ENCODE results near the gene CBX3.
"Not testable (repeated sequence)": the region's sequence is repeated elsewhere in the genome, so short reads cannot be mapped to it uniquely, and the experiment has no call there.

CBX3 gene

DNA sequence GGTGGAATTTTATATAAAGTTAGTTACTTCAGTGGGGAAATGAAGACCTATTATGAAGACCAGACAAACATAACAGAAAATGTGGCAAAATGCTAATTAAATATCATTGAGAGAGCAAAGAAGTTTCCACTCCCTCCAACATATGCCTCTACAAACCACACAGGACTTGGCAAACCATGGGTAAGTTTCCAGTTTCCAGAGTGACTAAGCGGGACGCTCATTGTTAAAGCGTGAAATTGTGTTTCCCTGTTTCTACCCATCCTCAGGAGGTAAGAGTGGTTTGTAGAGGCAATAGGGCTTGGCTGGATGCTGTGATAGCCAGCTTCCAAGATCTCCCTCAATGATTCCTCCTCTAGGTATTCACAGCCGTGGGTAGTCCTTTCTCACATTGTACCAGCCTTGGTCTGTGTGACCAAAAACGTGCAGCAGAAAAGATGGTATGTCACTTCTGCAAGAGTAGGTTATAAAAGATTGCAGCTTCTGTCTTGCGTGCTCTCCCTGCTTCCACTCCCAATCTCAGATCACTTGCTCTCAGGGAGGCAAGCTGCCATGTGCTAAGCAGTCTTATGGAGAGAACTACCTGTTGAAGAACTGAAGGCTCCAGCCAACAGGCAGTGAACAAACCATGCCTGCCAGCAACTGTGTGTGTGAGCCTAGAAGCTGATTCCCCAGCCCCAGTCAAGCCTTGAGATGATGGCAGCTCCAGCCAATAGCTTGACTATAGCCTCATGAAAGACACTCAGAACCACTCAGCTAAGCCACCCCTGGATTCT lies 35.7 kb downstream of the CBX3 start:
- Histone ChIP-seq H3K4me1 (ENCODE audit: control insufficient read depth, insufficient read depth, low read length) (no peaks in the 10 kb centered on the region), H3K27ac (ENCODE audit: insufficient read depth, low read depth, low read length, poor library complexity, severe bottlenecking) (no peak overlapping the region), H3K4me3 (ENCODE audit: insufficient read depth, low read depth, low read length) (no peak overlapping the region), H3K36me3 (ENCODE audit: control insufficient read depth, insufficient read depth, low read length) (no peaks in the 10 kb centered on the region), H3K27me3 (ENCODE audit: control insufficient read depth, insufficient read depth, low read length, poor library complexity, severe bottlenecking) (no peaks in the 10 kb centered on the region), H3K9me3 (ENCODE audit: control insufficient read depth, low read length) (no peaks in the 10 kb centered on the region)
- 90 to 96% methylated on average over 6 of the region's 6 CpGs for WGBS, 2 experiments

DNA sequence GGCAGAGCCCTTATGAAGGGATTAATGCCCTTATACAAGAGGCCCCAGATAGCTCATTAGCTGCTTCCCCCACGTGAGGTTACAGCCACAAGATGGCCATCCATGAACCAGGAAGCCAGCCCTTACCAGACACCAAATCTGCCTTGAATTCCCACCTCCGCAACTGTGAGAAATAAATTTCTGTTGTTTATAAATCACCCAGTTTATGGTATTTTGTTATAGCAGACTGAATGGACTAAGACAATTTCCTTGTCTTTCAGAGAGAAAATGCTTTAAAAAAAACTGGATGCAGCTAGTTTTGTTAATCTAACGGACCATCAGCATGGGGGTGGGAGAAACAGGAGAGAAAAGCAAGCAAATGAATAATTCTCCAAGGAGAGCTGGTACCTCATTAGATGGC lies 36.5 kb downstream of the CBX3 start:
- H3K4me3 ChIP-seq (ENCODE audit: insufficient read depth, low read depth, low read length), result no peak overlapping the region
- no peaks in the 10 kb centered on the region for H3K27me3 ChIP-seq (ENCODE audit: control insufficient read depth, insufficient read depth, low read length, poor library complexity, severe bottlenecking)
- no peaks in the 10 kb centered on the region for H3K4me1 ChIP-seq (ENCODE audit: control insufficient read depth, insufficient read depth, low read length)
- H3K36me3 ChIP-seq (ENCODE audit: control insufficient read depth, insufficient read depth, low read length), result no peaks in the 10 kb centered on the region
- WGBS, 2 experiments, result 79 to 83% methylated on average over 3 of the region's 3 CpGs
- H3K27ac ChIP-seq (ENCODE audit: insufficient read depth, low read depth, low read length, poor library complexity, severe bottlenecking), result no peak overlapping the region
- no peaks in the 10 kb centered on the region for H3K9me3 ChIP-seq (ENCODE audit: control insufficient read depth, low read length)

DNA sequence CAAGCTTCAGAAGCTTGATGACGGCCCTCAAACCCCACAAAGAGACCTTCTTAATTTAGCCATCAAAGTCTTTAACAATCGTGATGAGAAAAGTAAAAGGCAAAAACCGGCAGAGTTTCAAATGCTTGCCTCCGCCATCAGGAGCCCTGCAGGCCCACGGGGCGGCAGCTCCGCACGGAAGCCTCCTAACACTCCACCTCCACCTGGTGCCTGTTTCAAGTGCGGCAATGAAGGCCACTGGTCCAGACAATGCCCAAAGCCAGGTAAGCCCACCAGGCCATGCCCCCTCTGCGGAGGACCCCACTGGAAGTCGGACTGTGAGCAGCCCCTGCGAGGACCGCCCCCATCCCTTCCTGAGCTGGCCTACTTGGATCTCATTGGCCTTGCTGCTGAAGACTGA lies 43.6 kb downstream of the CBX3 start:
- Histone ChIP-seq H3K4me3 (ENCODE audit: insufficient read depth, low read depth, low read length) (no peak overlapping the region), H3K27ac (ENCODE audit: insufficient read depth, low read depth, low read length, poor library complexity, severe bottlenecking) (no peak overlapping the region), H3K27me3 (ENCODE audit: control insufficient read depth, insufficient read depth, low read length, poor library complexity, severe bottlenecking) (no peaks in the 10 kb centered on the region), H3K36me3 (ENCODE audit: control insufficient read depth, insufficient read depth, low read length) (no peaks in the 10 kb centered on the region), H3K4me1 (ENCODE audit: control insufficient read depth, insufficient read depth, low read length) (no peaks in the 10 kb centered on the region), H3K9me3 (ENCODE audit: control insufficient read depth, low read length) (no peaks in the 10 kb centered on the region)
- WGBS, 2 experiments, result 95 to 96% methylated on average over 13 of the region's 13 CpGs

DNA sequence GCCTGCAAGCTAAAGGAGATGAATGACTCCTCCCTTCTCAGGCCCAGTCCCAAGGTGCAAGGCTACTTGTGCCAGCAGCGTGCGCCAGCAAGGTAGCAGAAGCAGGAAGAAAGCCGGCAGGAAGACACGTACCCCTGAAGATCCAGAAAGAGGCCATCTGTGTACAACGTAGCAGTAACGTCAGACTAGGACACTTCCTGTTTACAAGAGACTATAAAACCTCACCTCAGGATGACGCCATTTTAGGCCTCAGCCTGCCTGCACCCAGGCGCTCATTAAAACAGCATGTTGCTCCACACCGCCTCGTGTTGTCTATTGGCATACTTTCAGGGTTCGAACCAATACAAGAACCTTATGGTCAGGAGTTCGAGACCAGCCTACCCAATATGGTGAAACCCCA lies 48.7 kb downstream of the CBX3 start:
- Histone ChIP-seq H3K4me3 (ENCODE audit: insufficient read depth, low read depth, low read length) (no peak overlapping the region), H3K9me3 (ENCODE audit: control insufficient read depth, low read length) (no peaks in the 10 kb centered on the region), H3K27ac (ENCODE audit: insufficient read depth, low read depth, low read length, poor library complexity, severe bottlenecking) (no peak overlapping the region), H3K4me1 (ENCODE audit: control insufficient read depth, insufficient read depth, low read length) (no peaks in the 10 kb centered on the region), H3K36me3 (ENCODE audit: control insufficient read depth, insufficient read depth, low read length) (no peaks in the 10 kb centered on the region), H3K27me3 (ENCODE audit: control insufficient read depth, insufficient read depth, low read length, poor library complexity, severe bottlenecking) (no peaks in the 10 kb centered on the region)
- 92 to 95% methylated on average over 12 of the region's 12 CpGs for WGBS, 2 experiments

DNA sequence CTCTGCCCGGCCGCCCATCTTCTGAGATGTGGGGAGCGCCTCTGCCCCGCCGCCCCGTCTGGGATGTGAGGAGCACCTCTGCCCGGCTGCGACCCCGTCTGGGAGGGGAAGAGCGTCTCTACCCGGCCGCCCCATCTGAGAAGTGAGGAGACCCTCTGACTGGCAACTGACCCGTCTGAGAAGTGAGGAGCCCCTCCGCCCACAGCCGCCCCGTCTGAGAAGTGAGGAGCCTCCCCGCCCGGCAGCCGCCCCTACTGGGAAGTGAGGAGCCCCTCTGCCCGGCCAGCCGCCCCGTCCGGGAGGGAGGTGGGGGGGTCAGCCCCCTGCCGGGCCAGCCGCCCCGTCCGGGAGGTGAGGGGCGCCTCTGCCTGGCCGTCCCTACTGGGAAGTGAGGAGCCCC lies 60.3 kb downstream of the CBX3 start:
- not testable (repeated sequence) for H3K27ac ChIP-seq (ENCODE audit: insufficient read depth, low read depth, low read length, poor library complexity, severe bottlenecking); H3K4me3 ChIP-seq (ENCODE audit: insufficient read depth, low read depth, low read length); H3K36me3 ChIP-seq (ENCODE audit: control insufficient read depth, insufficient read depth, low read length); H3K9me3 ChIP-seq (ENCODE audit: control insufficient read depth, low read length); H3K27me3 ChIP-seq (ENCODE audit: control insufficient read depth, insufficient read depth, low read length, poor library complexity, severe bottlenecking); H3K4me1 ChIP-seq (ENCODE audit: control insufficient read depth, insufficient read depth, low read length)
- WGBS, 2 experiments, result 95 to 97% methylated on average over 23 to 27 of the region's 29 CpGs
